Inflammatory macrophage (primary cell): ENCODE data around the gene ACTR1A.
"Not testable (repeated sequence)": the region's sequence is repeated elsewhere in the genome, so short reads cannot be mapped to it uniquely, and the experiment has no call there.

Source experiments
- DNase-seq, 2 donors: peaks; one replicate each; pipeline ENCODE4 v3.0.0-alpha.2; 2020 to 2022
- total RNA-seq, 18 experiments: gene quantifications; one replicate each; lab custom pipeline; 2026; ENCODE audit warnings: mixed read lengths in 6 of 18, inconsistent platforms in 2 of 18; lab: John Stamatoyannopoulos, UW

Gene ACTR1A
- 118 to 199 (median 144) reads per million in 18 experiments for total RNA-seq

- peak; percentile 98 for DNase-seq
Observed at GRCh38 chr10:102502337-102503151, at the start of gene ACTR1A. Gene ACTR1A, minus strand, starts transcription at chr10:102502712. Its CDS starts 65 bp downstream, at chr10:102502647.

- no peak for DNase-seq
Observed at GRCh38 chr10:102550636-102551210, 48.2 kb upstream of the ACTR1A start.

GRCh38 chr10:102549549-102549948, 47.0 kb upstream of the ACTR1A start:
- DNase-seq: no peak

GRCh38 chr10:102546606-102547320, 44.3 kb upstream of the ACTR1A start:
- DNase-seq: peak; percentile 59 to 70

- peak in 1 of 2 donors; percentile 43 for DNase-seq
Observed at GRCh38 chr10:102545997-102546396, 43.5 kb upstream of the ACTR1A start.

GRCh38 chr10:102545265-102545871, 42.9 kb upstream of the ACTR1A start:
- DNase-seq: no peak

GRCh38 chr10:102542800-102543418, 40.4 kb upstream of the ACTR1A start:
- peak in 1 of 2 donors; percentile 4 for DNase-seq

GRCh38 chr10:102540023-102540422, 37.5 kb upstream of the ACTR1A start:
- peak; percentile 11 to 21 for DNase-seq

- no peak for DNase-seq
Observed at GRCh38 chr10:102538811-102539210, 36.3 kb upstream of the ACTR1A start.

- DNase-seq: no peak
Observed at GRCh38 chr10:102537948-102538347, 35.4 kb upstream of the ACTR1A start.

GRCh38 chr10:102537367-102537766, 34.9 kb upstream of the ACTR1A start:
- no peak for DNase-seq

- DNase-seq: no peak
Observed at GRCh38 chr10:102535481-102536147, 33.1 kb upstream of the ACTR1A start.

- not testable (repeated sequence) for DNase-seq
Observed at GRCh38 chr10:102534966-102535365, 32.5 kb upstream of the ACTR1A start.

- peak; percentile 74 to 85 for DNase-seq
Observed at GRCh38 chr10:102534333-102534732, 31.8 kb upstream of the ACTR1A start.

GRCh38 chr10:102527546-102527945, 25.0 kb upstream of the ACTR1A start:
- no peak for DNase-seq

- no peak for DNase-seq
Observed at GRCh38 chr10:102524746-102525145, 22.2 kb upstream of the ACTR1A start.

- peak in 1 of 2 donors; percentile 32 for DNase-seq
Observed at GRCh38 chr10:102523250-102524029, 20.9 kb upstream of the ACTR1A start.

GRCh38 chr10:102522874-102523249, 20.4 kb upstream of the ACTR1A start:
- DNase-seq: no peak

- DNase-seq: no peak
Observed at GRCh38 chr10:102519246-102519825, 16.8 kb upstream of the ACTR1A start.

- DNase-seq: no peak
Observed at GRCh38 chr10:102517553-102517952, 15.0 kb upstream of the ACTR1A start.

GRCh38 chr10:102515724-102516123, 13.2 kb upstream of the ACTR1A start:
- DNase-seq: no peak
